Fibroblast of lung (primary cell): ENCODE data around the gene SCD5.

Experiments
- EZH2 ChIP-seq: IDR thresholded peaks from 2 replicates; pipeline ENCODE4 v1.5.1; 2012; ENCODE audit warnings: low read length, control low read depth, mild to moderate bottlenecking; ENCODE audit errors: missing control alignments
- TF ChIP-seq, protein P1 (sequence below), 2 donors: IDR thresholded peaks in 1 of 2; conservative IDR thresholded peaks in 1 of 2; 1 replicate in 1 of 2; 2 replicates in 1 of 2; pipeline ENCODE4 v1.5.1; 2011 to 2012; ENCODE audit warnings: low read length in 2 of 2, control low read depth in 1 of 2, inconsistent platforms in 1 of 2, low read depth in 1 of 2, mild to moderate bottlenecking in 1 of 2

- no peak for TF ChIP-seq EZH2
- TF ChIP-seq, protein P1, sequence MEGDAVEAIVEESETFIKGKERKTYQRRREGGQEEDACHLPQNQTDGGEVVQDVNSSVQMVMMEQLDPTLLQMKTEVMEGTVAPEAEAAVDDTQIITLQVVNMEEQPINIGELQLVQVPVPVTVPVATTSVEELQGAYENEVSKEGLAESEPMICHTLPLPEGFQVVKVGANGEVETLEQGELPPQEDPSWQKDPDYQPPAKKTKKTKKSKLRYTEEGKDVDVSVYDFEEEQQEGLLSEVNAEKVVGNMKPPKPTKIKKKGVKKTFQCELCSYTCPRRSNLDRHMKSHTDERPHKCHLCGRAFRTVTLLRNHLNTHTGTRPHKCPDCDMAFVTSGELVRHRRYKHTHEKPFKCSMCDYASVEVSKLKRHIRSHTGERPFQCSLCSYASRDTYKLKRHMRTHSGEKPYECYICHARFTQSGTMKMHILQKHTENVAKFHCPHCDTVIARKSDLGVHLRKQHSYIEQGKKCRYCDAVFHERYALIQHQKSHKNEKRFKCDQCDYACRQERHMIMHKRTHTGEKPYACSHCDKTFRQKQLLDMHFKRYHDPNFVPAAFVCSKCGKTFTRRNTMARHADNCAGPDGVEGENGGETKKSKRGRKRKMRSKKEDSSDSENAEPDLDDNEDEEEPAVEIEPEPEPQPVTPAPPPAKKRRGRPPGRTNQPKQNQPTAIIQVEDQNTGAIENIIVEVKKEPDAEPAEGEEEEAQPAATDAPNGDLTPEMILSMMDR (conservative IDR thresholded peaks at IDR 0.05 in 1 of 2, IDR thresholded peaks at IDR 0.05 in 1 of 2; ENCODE audit: low read depth in 1 of 2, low read length in 2 of 2): no peak
Measured at GRCh38 chr4:82705928-82706300, 92.7 kb downstream of the SCD5 start.
